Muscle of leg (tissue), 11 donors: ENCODE results near the gene PIGU. TPM values are rescaled to one million over a fixed set of nuclear protein-coding genes. Genes with fewer than 3 reads are reported as not detected.
"Not testable (repeated sequence)": the region's sequence is repeated elsewhere in the genome, so short reads cannot be mapped to it uniquely, and the experiment has no call there.

ENCODE experiments used
- DNase-seq: peaks from one replicate; pipeline ENCODE4 v3.0.0; 2013
- H3K27ac ChIP-seq: one replicate; pipeline ENCODE4 v1.5.1; 2013; ENCODE audit warnings: mild to moderate bottlenecking, low read length, control low read depth
- H3K27me3 ChIP-seq: one replicate; pipeline ENCODE4 v1.6.1; 2013; ENCODE audit warnings: low read length; ENCODE audit not compliant: control insufficient read depth, insufficient read depth
- H3K36me3 ChIP-seq: one replicate; pipeline ENCODE4 v1.6.1; 2013; ENCODE audit warnings: low read length; ENCODE audit not compliant: control insufficient read depth, insufficient read depth
- H3K4me1 ChIP-seq: one replicate; pipeline ENCODE4 v1.6.1; 2013; ENCODE audit warnings: low read length; ENCODE audit not compliant: control insufficient read depth, insufficient read depth
- H3K4me3 ChIP-seq: one replicate; pipeline ENCODE4 v1.5.1; 2013; ENCODE audit warnings: low read length, control low read depth
- H3K9me3 ChIP-seq: replicated peaks from 2 replicates; pipeline ENCODE4 v1.6.1; 2013; ENCODE audit warnings: low read depth, low read length; ENCODE audit not compliant: control insufficient read depth
- WGBS: methylation state at CpG from one replicate; pipeline ENCODE4 v1.1.5; 2013; ENCODE audit warnings: missing lambda C conversion rate; ENCODE audit not compliant: insufficient coverage; 5-methylcytosine and 5-hydroxymethylcytosine counted together
- polyA plus RNA-seq, 8 donors: library from polyadenylated mRNA; unstranded; fragments of 120-200 nt; gene quantifications; one replicate each; pipeline versions ENCODE4 v1.2.1 to v1.2.3, GENCODE V29; 2013; ENCODE audit warnings: inconsistent platforms in 1 of 8, low replicate concordance in 1 of 8; ENCODE audit not compliant: insufficient read length in 8 of 8, insufficient read depth in 1 of 8
- total RNA-seq: library from RNA; stranded (reverse); fragments of 120-200 nt; gene quantifications from one replicate; pipeline ENCODE4 v1.2.4, GENCODE V29; 2013

PIGU gene
- total and polyA plus RNA-seq, 9 donors = 13.1 to 26.8 (median 23.8) TPM

DNA sequence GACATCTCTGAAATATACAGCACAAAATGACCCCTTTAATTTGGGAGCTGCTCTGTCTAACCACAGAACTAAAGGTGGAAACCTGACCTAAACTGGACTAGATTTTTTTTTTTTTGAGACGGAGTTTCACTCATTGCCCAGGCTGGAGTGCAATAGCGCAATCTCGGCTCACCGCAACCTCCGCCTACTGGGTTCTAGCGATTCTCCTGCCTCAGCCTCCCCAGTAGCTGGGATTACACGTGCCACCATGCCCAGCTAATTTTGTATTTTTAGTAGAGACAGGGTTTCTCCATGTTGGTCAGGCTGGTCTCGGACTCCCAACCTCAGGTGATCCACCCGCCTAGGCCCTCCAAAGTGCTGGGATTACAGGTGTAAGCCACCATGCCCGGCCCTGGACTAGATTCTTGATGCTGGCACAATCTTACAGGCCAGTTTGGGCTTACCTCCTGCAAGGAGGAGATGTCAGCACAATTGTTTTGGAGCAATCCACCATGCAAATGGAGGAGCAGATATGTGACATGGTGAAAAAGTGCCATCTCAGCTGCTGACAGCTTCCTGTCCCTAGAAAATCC is 37.1 kb upstream of the PIGU start:
- peaks cover 26% of the 10 kb centered on the region for H3K36me3 ChIP-seq
- H3K27ac ChIP-seq = not testable (repeated sequence)

GRCh38 chr20:34713194-34713943 is 36.5 kb upstream of the PIGU start:
- peak; percentile 59 for DNase-seq
- no peak overlapping the region for H3K27ac ChIP-seq
- peaks cover 26% of the 10 kb centered on the region for H3K36me3 ChIP-seq
- no CpG with 5 or more reads among the region's 1 CpG for WGBS
- peaks cover 14% of the 10 kb centered on the region for H3K4me1 ChIP-seq
- H3K4me3 ChIP-seq = no peak overlapping the region
- no peaks in the 10 kb centered on the region for H3K9me3 ChIP-seq
- H3K27me3 ChIP-seq = no peaks in the 10 kb centered on the region

More for the DNA sequence above, 37.1 kb upstream of the PIGU start:
- not testable (repeated sequence) for H3K4me1 ChIP-seq, H3K4me3 ChIP-seq, H3K27me3 ChIP-seq, H3K9me3 ChIP-seq, DNase-seq
- WGBS = 97% methylated on average over 9 of the region's 10 CpGs

- Histone ChIP-seq H3K27ac (no peak overlapping the region), H3K36me3 (peaks cover 26% of the 10 kb centered on the region), H3K9me3 (no peaks in the 10 kb centered on the region), H3K4me1 (peaks cover 14% of the 10 kb centered on the region), H3K27me3 (no peaks in the 10 kb centered on the region), H3K4me3 (no peak overlapping the region)
- no peak for DNase-seq
- WGBS = no CpG with 5 or more reads among the region's 5 CpGs
Observed at GRCh38 chr20:34712525-34713192, 35.8 kb upstream of the PIGU start.

- Histone ChIP-seq H3K27me3 (no peaks in the 10 kb centered on the region), H3K4me3 (no peak overlapping the region), H3K4me1 (peaks cover 14% of the 10 kb centered on the region), H3K36me3 (peaks cover 26% of the 10 kb centered on the region), H3K9me3 (no peaks in the 10 kb centered on the region), H3K27ac (no peak overlapping the region)
- DNase-seq = no peak
- 100% methylated on average over 3 of the region's 3 CpGs for WGBS
Observed at GRCh38 chr20:34711813-34712430, 35.0 kb upstream of the PIGU start.

DNA sequence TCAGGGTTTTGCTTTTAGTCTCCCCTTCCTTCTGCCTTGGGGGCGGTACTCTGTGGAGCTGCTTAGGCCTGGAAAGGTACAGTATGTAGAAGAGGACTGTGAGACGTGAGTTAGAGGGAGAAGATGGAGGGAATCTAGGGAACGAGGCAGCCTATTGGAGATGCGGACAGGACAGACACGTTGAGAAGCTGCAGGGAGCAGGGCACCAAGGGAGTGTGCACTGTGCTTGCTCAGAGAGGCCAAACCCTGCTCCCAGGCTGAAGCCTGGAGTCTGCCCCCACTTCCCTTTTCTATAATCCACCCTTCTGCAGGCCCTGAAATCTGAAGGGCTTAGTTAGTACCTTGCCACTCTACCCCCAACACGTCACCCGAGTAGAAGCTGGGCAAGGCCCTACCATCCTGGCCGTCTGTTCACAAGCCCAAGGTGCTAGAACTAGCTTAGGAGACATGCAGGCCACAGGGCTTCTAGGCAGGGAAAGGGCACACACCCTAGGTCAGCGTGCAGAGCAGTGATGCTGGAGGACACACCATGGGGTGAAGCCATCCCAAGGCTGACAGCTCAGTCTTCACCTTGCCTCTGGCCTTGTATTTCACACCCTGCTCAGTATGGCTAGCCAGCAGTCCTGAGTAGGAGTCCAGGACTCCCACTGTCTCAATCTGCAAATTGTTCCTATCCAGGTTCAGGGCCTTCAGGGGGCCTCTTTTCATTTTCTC is 34.1 kb upstream of the PIGU start:
- peaks cover 14% of the 10 kb centered on the region for H3K4me1 ChIP-seq
- H3K36me3 ChIP-seq = peaks cover 26% of the 10 kb centered on the region
- no peaks in the 10 kb centered on the region for H3K27me3 ChIP-seq
- 79% methylated on average over 8 of the region's 9 CpGs for WGBS
- DNase-seq = no peak
- no peaks in the 10 kb centered on the region for H3K9me3 ChIP-seq
- no peak overlapping the region for H3K27ac ChIP-seq
- no peak overlapping the region for H3K4me3 ChIP-seq

DNA sequence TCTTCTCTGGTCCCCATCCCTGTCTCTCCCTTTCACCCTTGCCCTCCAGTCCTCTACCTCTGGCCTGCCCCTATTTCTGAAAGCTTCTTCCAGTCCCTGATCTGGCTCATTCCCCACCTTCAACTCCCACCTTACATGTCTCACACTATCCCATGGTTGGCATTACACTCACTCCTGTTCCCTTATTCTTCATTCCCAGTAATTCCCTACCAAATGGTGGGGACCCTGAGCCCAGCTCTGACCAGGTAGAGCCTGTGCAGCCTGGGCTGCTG is 33.6 kb upstream of the PIGU start:
- Histone ChIP-seq H3K4me1 (peaks cover 19% of the 10 kb centered on the region), H3K36me3 (peaks cover 22% of the 10 kb centered on the region), H3K27me3 (no peaks in the 10 kb centered on the region), H3K9me3 (no peaks in the 10 kb centered on the region), H3K4me3 (no peak overlapping the region), H3K27ac (no peak overlapping the region)
- DNase-seq = peak; percentile 7

GRCh38 chr20:34709831-34710567 is 33.1 kb upstream of the PIGU start:
- 2% methylated on average over 60 of the region's 61 CpGs for whole genome bisulfite sequencing
- Histone ChIP-seq H3K27me3 (no peaks in the 10 kb centered on the region), H3K9me3 (no peaks in the 10 kb centered on the region), H3K36me3 (peaks cover 17% of the 10 kb centered on the region), H3K4me1 (peaks cover 24% of the 10 kb centered on the region), H3K4me3 (peak overlapping the region; percentile 77), H3K27ac (peak overlapping the region; percentile 86)
- DNase-seq = peak; percentile 83

DNA sequence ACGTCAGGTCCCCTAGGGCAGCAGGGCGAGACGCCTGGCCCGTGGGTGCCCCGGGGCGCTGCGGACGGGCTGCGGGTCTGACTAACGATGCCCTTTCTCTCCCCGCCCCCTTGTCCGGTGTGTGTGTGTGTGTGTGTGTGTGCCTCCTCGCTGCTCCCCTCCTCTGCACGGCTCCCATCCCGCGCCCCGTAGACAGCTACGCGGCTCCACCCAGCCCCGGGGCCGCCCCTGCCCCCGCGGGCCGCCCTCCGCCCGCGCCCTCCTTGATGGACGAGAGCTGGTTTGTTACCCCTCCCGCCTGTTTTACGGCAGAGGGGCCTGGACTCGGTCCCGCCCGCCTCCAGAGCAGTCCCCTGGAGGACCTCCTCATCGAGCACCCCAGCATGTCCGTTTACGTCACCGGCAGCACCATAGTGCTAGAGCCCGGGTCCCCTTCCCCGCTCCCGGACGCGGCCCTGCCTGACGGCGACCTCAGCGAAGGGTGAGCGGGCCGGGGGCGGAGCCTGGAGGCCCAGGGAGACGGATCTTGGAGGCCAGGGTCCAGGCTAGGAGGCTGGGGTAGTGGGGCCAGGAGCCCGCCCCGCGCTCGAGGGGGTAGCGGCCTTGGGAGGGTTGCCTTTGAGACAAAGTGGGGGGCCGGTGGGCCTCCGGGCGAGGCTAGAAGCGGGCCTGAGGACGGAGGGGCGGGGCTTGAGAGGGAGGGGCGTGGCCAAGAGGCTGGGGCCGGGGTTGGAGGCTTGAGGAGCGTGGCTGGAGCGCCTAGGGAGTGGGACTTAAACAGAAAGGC is 32.3 kb upstream of the PIGU start:
- H3K9me3 ChIP-seq = no peaks in the 10 kb centered on the region
- H3K4me1 ChIP-seq = peaks cover 29% of the 10 kb centered on the region
- peak; percentile 89 for DNase-seq
- H3K36me3 ChIP-seq = peaks cover 12% of the 10 kb centered on the region
- under 1% methylated on average over 51 of the region's 64 CpGs for WGBS
- H3K27ac ChIP-seq = peak overlapping the region; percentile 86
- H3K4me3 ChIP-seq = peak overlapping the region; percentile 77
- no peaks in the 10 kb centered on the region for H3K27me3 ChIP-seq

DNA sequence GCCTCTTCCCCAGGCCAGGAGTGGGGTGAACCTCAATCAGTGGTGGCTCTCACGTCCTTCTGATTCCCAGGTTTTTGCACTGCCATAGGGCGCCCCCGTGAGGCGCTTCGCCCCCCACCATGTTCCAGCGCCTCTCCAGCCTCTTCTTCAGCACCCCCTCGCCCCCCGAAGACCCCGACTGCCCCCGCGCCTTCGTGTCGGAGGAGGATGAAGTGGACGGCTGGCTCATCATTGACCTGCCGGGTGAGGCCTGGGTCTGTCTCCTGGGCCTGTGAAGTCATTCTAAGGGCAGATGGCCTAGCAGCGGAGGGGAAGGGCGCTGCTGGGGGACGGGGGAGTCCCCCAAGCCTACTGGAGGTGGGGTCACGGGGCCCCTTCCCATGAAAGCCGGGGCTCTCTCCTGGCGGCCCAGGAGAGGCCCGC is 31.7 kb upstream of the PIGU start:
- Histone ChIP-seq H3K27ac (peak overlapping the region; percentile 9), H3K4me3 (peak overlapping the region; percentile 77), H3K27me3 (peaks cover 1% of the 10 kb centered on the region), H3K9me3 (no peaks in the 10 kb centered on the region), H3K4me1 (peaks cover 29% of the 10 kb centered on the region), H3K36me3 (peaks cover 10% of the 10 kb centered on the region)
- 2% methylated on average over 17 of the region's 22 CpGs for WGBS
- peak; percentile 53 for DNase-seq
